ENCODE results near the gene MAN1B1.
A peak's percentile ranks its signal among the peaks of the same experiment; 100 is the strongest.

MAN1B1 gene

GRCh38 chr9:137086531-137087408 lies at the start of gene MAN1B1:
MAN1B1 (plus strand) TSS chr9:137086985; CDS start chr9:137087000, 15 bp downstream.
- DNase-seq (ENCODE audit: low read depth in 2 of 2) = peak; percentile 93 to 94

GRCh38 chr9:137037035-137037434 lies 49.8 kb upstream of the MAN1B1 start:
- no peak for DNase-seq (ENCODE audit: low read depth in 2 of 2)

GRCh38 chr9:137037483-137037882 lies 49.3 kb upstream of the MAN1B1 start:
- DNase-seq (ENCODE audit: low read depth in 2 of 2) = no peak

GRCh38 chr9:137038916-137039315 lies 47.9 kb upstream of the MAN1B1 start:
- DNase-seq (ENCODE audit: low read depth in 2 of 2) = no peak

- DNase-seq (ENCODE audit: low read depth in 2 of 2) = no peak
These were observed 47.0 kb upstream of the MAN1B1 start for GRCh38 chr9:137039611-137040366.

GRCh38 chr9:137040568-137040967 lies 46.2 kb upstream of the MAN1B1 start:
- DNase-seq (ENCODE audit: low read depth in 2 of 2) = no peak

- no peak for DNase-seq (ENCODE audit: low read depth in 2 of 2)
These were observed 45.7 kb upstream of the MAN1B1 start for GRCh38 chr9:137041124-137041523.

GRCh38 chr9:137042751-137043727 lies 43.7 kb upstream of the MAN1B1 start:
- DNase-seq (ENCODE audit: low read depth in 2 of 2) = no peak

GRCh38 chr9:137044037-137044436 lies 42.7 kb upstream of the MAN1B1 start:
- no peak for DNase-seq (ENCODE audit: low read depth in 2 of 2)

- no peak for DNase-seq (ENCODE audit: low read depth in 2 of 2)
These were observed 42.1 kb upstream of the MAN1B1 start for GRCh38 chr9:137044502-137045177.

GRCh38 chr9:137045294-137046087 lies 41.3 kb upstream of the MAN1B1 start:
- no peak for DNase-seq (ENCODE audit: low read depth in 2 of 2)

GRCh38 chr9:137046088-137046787 lies 40.5 kb upstream of the MAN1B1 start, which contains the start of gene NPDC1:
NPDC1 (minus strand) TSS chr9:137046177; CDS start chr9:137045989, 188 bp downstream.
- no peak for DNase-seq (ENCODE audit: low read depth in 2 of 2)

- DNase-seq (ENCODE audit: low read depth in 2 of 2) = no peak
These were observed 37.9 kb upstream of the MAN1B1 start for GRCh38 chr9:137048655-137049543.

GRCh38 chr9:137049544-137050449 lies 37.0 kb upstream of the MAN1B1 start:
- DNase-seq (ENCODE audit: low read depth in 2 of 2) = no peak

- no peak for DNase-seq (ENCODE audit: low read depth in 2 of 2)
These were observed 36.2 kb upstream of the MAN1B1 start for GRCh38 chr9:137050570-137050969.

GRCh38 chr9:137051145-137051724 lies 35.5 kb upstream of the MAN1B1 start:
- DNase-seq (ENCODE audit: low read depth in 2 of 2) = no peak

- no peak for DNase-seq (ENCODE audit: low read depth in 2 of 2)
These were observed 34.5 kb upstream of the MAN1B1 start for GRCh38 chr9:137052293-137052692.

Data from fibroblast of skin of left quadriceps (primary cell).